ELR (cell line): ENCODE data around the gene KCNT2.
"Not testable (repeated sequence)": the region's sequence is repeated elsewhere in the genome, so short reads cannot be mapped to it uniquely, and the experiment has no call there.

Source experiments
- DNase-seq: peaks from one replicate; pipeline ENCODE4 v3.0.0-alpha.2; 2015; ENCODE audit warnings: low read depth

KCNT2 gene

GRCh38 chr1:196590012-196590708, 18.1 kb downstream of the KCNT2 start:
- no peak for DNase-seq

GRCh38 chr1:196584696-196585095, 23.5 kb downstream of the KCNT2 start:
- no peak for DNase-seq

- no peak for DNase-seq
Measured at GRCh38 chr1:196577386-196577785, 30.9 kb downstream of the KCNT2 start.

GRCh38 chr1:196573226-196573625, 35.0 kb downstream of the KCNT2 start:
- no peak for DNase-seq

GRCh38 chr1:196567238-196567637, 41.0 kb downstream of the KCNT2 start:
- DNase-seq, result no peak

GRCh38 chr1:196563768-196564167, 44.5 kb downstream of the KCNT2 start:
- no peak for DNase-seq

GRCh38 chr1:196559314-196559713, 48.9 kb downstream of the KCNT2 start:
- DNase-seq, result no peak

GRCh38 chr1:196558411-196558810, 49.8 kb downstream of the KCNT2 start:
- DNase-seq, result peak; percentile 80

GRCh38 chr1:196557797-196558196, 50.4 kb downstream of the KCNT2 start:
- DNase-seq, result no peak

GRCh38 chr1:196550731-196551130, 57.5 kb downstream of the KCNT2 start:
- no peak for DNase-seq

GRCh38 chr1:196546272-196547111, 61.7 kb downstream of the KCNT2 start:
- no peak for DNase-seq

GRCh38 chr1:196545222-196545621, 63.0 kb downstream of the KCNT2 start:
- no peak for DNase-seq

GRCh38 chr1:196544617-196545016, 63.6 kb downstream of the KCNT2 start:
- no peak for DNase-seq

- DNase-seq, result no peak
Measured at GRCh38 chr1:196543833-196544232, 64.4 kb downstream of the KCNT2 start.

- DNase-seq, result no peak
Measured at GRCh38 chr1:196538473-196538872, 69.8 kb downstream of the KCNT2 start.

GRCh38 chr1:196535727-196536126, 72.5 kb downstream of the KCNT2 start:
- peak; percentile 66 for DNase-seq

GRCh38 chr1:196531737-196532524, 76.3 kb downstream of the KCNT2 start:
- no peak for DNase-seq

GRCh38 chr1:196527919-196528318, 80.3 kb downstream of the KCNT2 start:
- DNase-seq, result peak; percentile 58

- not testable (repeated sequence) for DNase-seq
Measured at GRCh38 chr1:196522574-196523345, 85.5 kb downstream of the KCNT2 start.

GRCh38 chr1:196517193-196517592, 91.0 kb downstream of the KCNT2 start:
- no peak for DNase-seq

GRCh38 chr1:196516373-196516772, 91.9 kb downstream of the KCNT2 start:
- no peak for DNase-seq

- DNase-seq, result no peak
Measured at GRCh38 chr1:196515904-196516303, 92.3 kb downstream of the KCNT2 start.
